HuH-7.5 (cell line): ENCODE measurements around the gene BTNL3.
"Not testable (repeated sequence)": the region's sequence is repeated elsewhere in the genome, so short reads cannot be mapped to it uniquely, and the experiment has no call there.

Source experiments
- DNase-seq: peaks from one replicate; pipeline ENCODE4 v3.0.0; 2011; ENCODE audit warnings: low spot score

BTNL3 gene

DNA sequence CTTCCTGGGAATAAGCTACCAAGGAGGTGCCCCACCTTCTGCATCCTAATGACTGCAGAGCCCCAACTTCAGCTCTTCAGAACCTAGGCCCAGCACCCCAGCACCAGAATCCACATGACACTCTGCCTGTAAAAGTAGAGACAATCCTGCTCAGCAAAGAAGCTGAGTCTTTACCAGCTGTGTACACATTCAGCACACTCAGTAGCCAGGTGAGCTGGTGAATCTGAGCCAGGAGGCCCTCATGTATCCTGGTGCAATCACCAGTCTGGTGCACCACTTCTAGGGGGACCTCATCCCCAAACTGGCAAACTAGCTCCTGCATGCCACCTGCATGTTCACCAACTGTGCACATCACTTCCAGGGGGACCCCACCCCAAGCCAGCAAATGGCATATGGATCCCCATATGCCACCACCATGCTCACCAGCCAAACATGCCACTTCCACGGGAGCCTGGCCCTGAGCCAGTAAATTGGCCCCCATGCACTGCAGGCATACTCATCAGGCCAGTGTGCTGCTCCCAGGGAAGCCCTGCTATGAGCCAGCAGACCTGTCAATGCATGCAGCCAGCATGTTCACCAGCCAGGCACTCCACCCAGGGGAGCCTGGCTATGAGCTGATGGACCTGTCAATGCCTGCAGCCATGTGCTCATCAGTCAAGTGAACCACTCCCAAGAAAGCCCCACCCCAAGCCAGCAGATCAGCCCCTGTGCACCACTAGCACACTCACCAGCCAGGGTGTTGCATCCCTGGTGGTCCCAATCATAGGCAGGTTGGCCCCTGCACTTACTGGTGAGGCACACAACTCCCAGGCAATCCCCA, 35.8 kb downstream of the BTNL3 start:
- no peak for DNase-seq

DNA sequence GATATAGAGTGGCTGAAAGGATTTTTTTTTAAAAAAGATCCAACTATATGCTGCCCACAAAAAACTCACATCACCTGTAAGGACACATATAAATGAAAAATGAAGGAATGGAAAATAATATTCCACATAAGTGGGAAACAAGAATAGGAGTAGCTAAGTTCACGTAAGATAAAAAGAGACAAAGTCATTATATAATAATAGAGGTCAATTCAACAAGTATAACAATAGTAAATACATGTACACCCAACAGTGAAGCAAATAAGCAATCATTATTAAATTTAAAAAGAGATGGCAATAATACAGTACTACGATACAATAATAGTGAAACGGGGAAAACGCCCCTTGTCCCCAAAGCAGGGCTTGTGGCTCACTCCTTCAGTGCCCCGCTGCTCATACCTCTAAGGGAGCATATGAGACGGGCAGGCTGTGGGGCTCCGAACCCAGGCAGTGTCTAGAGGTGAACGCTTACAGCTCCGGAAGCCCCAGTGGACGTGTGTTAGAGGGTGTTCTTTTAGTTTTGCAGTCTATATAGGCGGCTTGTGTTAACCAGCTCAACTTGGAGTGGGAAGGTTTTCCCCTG, 38.9 kb downstream of the BTNL3 start:
- DNase-seq: no peak

DNA sequence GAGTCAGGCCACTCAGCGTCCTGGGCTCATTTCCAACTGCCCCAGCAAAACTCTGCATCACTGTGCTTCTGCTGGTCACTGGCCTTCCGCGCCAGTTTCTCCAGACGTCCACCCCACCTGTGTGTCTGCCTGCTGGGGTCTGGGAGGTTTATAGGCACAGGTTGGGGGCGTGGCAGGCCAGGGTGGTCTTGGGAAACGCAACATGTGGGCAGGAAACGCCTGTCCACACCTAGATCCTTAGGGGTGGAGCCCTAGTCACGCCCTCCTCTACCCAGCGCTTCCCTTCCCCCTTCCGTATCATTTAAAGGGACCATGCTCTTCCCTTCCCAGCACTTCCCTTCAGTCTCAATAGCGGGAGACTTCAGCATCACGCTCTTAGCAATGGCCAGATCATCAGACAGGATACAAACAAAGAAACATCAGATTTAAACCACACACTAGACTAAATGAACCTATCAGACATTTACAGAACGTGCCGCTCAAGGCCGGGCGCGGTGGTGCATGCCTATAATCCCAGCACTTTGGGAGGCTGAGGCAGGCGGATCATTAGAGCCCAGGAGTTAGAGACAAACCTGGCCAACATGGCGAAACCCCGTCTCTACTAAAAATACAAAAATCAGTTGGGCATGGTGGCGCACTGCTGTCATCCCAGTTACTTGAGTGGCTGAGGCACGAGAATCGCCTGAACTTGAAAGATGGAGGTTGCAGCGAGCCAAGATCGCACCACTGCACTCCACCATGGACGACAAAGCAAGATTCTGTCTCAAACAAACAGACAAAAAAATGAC, 39.6 kb downstream of the BTNL3 start:
- DNase-seq: no peak

DNA sequence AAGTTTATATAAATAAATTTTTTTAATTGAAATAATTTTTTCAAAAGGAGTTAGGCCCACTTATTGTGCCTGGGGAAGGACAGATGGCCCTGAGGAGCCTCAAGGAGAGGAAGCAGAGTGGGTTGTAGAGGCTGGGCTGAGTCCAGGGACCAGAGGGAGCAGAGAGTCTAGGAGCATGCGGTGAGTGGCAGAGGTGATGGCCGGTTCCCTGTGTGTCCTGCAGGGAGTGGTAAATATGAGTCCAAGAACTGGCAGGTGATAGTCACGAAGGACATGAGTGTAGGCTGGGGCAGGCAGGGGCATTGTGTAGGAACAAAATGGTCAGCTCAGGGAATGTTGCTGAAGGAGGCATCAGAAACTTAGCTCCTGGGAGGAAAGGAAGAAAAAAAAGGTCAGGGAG, 43.1 kb downstream of the BTNL3 start:
- no peak for DNase-seq

DNA sequence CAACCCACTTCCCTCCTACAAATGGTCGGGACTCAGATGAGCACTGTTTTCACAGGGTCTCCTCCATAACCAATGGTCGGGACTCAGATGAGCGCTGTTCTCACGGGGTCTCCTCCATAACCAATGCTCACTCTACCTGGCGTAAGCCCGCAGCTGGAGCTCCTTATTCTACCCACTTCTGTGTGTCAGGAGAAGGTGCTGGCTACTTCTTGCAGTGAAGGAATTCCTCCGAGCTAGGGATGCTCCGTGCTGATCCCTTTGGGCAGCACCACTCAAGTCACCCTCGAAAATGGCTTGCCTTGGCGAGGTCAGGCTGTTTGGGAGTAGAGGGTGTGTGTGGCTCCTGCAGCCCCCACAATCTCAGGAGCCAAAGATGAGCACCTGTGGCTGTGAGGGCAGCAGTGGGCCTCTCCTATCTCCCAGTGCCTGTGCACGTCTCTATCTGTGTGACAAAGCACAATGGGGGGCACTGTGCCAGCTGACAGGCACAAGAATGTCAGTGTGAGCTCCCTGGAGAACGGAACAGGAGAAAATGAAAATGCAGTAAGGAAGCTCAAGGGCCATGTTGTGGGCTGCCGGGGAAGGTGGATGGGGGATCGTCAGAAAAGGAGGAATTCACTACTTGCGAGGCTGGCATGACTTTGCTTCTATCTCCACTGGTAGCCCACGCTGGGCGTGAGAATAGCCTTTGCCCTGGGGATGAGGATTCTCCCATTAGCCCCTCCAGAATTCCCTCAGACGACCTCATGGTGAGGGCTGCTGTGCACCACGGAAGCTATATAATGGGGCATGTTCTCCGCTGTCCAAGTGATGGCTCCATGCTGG, 47.6 kb downstream of the BTNL3 start:
- DNase-seq: no peak

DNA sequence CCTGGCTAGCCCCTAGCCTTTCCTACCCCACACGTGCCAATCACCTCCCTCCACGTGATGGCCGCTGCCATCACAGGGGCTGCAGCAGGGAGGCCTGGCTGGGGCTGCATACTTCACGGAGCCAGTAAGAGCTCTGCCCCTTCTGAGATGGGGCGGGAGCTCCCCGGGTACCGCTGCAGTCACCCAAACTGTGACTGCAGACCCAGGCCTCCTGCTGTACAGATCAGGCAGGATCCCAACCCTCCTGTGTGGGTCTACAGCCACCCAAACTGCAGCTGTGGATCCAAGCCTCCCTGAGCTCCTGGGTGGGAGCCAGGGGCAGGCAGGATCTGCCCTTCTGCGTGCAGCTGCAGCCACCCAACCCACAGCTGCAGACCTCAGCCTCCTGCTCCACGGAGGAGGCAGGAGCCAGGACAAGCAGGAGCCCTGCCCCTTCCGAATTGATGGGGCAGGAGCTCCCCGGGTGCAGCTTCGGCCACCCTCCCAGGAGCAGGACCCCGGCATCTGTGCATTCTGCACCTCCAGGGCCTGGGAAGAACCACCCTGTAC, 48.2 kb downstream of the BTNL3 start:
- DNase-seq: no peak

DNA sequence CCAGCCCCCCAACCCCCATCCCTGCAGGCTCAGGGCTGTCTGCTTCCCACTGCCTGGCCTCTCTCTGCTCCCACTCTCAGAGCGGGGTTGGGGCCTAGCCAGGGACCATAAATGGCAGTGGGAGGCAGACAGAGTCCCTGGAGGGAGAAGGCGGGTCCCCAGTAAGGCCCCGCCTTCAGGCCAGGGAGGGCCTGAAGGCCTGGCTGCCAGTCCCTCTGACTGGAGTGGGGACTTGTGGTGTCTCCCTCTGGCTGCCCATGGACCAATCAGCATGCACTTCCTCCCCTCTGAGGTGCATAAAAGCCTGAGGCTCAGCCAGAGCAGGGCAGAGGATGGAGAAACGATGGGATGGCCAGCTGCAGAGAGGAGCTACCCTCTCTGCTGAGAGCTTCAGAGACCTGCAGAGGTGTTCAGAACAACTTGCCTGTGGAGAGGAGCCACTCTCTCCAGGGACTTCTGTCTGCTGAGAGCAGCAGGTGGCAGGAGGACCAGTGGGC, 48.8 kb downstream of the BTNL3 start:
- no peak for DNase-seq

DNA sequence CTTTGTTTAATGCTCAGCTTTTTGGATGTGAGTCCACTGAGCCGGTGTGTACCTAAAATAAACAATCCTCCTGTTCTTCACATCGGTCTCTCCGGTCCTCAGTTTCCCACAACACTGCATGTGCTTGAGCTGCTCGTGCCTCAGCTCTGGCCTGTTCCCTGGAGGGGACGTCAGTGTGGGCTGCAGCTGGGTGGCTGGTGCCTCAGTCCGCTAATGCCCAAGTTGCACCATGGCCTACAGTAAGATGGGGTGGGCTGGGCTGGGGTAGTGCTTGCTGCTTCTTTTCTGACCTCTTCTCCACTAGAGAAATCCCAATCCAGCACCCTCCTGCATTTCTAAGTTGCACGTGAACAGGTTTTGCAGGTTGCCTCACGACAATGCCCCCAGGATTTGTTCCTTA, 50.8 kb downstream of the BTNL3 start:
- DNase-seq: no peak

DNA sequence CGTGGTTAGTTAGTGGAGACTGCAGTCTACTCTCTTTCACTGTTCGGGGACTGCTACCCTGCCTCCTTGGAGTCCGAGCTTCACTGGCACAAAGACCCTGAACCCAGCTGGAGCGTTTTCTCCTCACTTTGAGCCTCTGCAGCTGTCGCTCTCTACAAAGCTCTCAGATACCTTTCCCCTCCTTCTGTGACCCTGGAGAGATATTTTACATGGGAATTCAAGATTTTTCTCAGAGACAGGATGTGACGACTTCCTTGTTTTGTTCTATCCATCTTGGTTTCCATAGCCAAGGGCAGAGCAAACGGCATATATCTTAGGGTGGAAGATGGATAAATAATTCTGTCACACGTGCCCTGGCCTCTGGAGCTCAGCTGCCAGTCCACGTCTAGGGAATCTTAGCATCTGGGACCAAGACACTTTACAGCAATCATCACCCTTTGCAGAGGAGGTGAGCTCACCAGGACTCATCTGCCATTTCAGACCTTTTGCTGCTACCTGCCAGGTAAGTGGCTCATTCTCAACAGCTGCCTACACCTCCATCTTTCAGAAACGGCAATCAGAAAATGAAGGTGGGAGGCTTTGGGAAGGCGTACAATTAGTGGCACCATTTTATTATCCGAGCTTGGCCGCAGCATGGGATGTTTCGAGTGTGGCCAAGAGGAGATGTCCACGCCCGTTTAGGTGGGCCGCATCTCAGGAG, 51.4 kb downstream of the BTNL3 start, which contains the start of gene BTNL9:
Gene BTNL9, plus strand, starts transcription at position 336 of the 700 bp plus-strand sequence. CDS start 5,224 bp downstream, outside the sequence.
- no peak for DNase-seq

DNA sequence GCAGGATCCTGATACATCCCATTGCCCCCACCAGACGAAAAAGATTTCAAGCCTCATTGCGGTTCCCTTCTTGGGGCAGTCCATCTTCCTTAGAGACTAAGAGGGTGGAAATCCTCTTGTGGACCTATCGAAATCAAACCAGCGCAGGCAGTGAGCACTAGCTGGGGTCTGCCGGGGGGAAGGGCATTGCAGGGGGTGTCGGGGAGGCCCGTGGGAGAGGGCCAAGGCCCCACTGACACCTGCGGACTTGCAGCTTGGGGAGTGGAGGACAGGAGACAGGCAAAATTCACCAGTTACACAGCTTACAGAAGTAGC, 51.9 kb downstream of the BTNL3 start:
- DNase-seq: no peak

DNA sequence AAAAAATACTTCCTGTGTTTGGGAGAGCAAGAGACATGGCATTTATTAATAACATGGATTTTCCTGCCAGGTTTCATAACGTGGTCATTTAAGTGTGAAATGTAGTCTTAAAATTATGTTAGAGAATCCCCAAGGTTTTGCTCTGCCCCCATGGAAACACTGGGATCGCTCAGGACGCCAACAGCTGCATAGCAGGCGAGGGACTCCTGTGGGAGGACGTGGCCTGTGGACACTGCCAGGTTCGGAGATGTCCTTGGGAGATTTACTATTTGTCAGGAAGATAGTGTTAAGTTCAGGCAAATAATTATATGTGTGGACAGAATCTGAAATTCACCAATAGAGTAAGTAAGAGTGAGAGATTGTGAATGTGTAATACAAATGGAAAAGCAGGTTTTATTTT, 52.4 kb downstream of the BTNL3 start:
- DNase-seq: no peak

DNA sequence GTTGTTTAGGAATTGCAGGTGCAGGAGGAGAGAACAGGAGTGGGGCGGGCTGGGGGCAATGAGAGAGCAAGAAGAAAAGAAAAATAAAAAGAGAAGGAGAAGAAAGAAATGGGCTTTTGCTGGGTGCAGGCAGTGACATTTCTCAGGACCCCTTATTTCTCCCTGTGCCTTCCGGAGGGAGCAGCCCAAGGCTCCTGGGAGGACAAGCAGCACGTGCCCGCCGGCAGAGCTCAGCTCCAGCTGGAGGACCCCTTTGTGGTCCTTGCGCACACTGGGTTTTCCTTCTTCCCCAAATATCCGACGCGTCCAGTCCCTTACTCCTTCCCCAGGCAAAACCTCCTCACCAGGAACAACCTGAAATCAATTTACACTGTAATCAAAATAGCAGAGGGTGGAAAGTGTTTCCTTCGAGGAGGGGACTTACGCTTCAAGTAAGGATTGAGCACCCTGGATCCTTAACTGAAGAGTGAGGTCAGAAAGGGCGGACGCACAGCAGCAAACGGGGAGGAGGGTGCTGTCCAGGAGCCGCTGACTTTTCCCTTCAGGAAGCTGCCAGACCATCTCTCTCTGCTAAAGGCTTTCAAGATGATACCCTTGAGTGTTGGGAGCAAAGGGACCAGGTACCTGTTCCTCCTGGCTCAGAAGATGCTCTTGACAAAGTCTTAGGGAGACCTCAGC, 53.5 kb downstream of the BTNL3 start:
- no peak for DNase-seq

DNA sequence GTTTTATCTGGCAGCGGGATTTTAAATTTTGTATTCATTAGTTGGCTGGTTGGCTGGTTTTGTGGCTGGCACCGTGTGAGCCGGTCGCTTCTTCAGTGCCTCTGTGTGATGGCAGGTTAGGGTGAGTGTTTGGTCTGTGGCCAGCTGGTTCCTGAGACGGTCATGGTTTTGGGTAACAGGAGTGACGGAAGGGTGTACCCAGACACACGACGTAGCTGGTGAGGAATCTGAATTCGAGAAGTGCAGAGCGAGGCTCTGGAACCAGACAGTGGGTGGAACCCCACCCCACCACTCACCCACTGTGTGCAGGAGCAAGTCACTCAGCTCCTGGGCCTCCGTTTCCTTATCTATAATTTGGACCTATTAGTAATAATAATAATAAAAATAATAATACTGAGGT, 54.1 kb downstream of the BTNL3 start:
- DNase-seq: no peak

DNA sequence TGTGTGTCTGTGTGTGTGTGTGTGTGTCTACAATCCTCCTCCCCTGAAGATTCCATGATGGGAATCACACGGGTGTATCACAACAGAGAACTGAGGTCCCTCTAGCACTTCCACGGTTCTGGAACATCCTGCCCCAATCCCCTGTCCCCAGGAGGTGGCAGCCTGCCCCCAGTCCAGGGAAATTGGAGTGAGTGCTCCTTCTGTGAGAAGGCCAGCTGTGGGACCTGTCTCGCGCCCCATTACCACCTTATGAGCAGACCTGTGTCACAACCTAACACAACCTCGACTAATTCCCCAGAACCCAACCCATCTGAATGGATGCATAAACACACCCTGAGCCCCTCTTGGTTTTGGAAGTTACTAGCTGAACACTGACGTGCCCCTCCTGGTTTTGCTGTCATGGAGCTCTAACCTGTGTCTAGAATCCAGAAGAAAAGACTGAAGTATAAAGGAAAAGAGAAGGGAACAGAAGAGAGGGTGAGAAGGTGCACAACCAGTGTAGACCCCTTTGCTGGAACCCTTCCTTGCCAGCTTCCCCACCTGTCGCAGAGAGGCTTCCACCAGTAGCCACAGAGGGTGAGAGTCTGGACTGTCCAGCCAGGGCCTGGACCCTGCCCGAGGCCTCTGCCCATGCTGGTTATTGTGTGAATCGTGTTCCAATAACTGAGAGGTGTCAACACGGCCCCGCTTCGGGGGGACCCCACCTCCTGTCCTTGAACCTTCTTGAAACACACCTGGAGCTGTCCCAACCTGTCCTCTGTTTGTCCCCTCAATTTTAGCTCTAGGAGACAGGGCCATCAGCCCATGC, 54.8 kb downstream of the BTNL3 start:
- DNase-seq: no peak

DNA sequence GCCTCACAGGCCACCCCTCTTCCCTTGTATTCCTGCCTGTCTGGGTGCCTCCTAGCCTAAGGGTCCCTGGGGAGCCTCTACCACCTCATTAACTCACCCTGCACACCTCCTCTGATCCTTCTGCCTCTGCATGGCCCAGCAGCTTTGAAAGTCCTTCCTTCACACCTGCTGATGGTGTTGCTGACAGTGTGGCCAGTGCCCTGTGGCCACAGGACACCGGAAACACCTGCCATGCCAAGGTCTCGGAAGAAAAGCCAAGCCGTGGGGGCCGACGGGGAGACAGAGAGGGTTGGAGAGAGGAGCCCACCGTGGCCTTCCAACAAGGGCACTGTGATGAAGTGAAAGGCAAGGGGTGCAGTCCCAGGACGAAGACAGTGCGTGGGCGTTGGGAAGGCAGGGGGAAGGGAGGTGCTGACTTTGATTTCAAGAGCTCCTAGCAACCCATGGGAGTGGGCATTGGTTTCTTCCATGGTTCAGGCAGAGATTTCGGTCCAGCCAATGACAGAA, 55.5 kb downstream of the BTNL3 start:
- no peak for DNase-seq

DNA sequence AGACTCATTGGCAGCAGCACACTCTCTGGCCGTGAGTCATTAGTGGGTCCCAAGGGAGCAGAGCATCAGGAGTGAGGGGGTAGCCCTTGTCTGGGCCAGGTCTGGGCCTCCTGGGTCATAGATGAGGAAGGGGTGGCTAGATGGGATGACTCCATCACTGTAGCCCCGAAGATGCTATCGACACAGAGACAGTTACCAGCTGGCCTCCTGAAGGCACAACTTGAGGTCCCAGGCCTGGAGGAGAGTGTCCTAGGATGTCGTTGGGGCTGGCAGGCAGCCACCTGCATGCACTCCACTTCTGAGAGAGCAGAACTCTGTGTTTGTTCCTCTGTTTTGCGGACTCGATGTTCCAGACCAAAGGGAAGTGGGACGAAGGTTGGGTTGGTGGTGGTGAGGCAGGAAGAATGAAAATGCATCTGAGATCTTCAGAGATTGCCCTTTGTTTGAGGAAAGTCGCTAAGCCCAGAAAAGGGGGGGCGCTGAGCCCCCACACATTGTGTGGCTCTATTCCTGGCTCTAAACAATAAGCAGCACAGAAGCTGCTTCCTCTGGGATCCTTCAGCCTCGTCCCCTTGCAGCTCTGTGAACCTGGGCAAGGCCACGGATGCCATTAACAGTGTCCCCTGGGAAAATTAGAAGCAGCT, 56.1 kb downstream of the BTNL3 start:
- DNase-seq: no peak

DNA sequence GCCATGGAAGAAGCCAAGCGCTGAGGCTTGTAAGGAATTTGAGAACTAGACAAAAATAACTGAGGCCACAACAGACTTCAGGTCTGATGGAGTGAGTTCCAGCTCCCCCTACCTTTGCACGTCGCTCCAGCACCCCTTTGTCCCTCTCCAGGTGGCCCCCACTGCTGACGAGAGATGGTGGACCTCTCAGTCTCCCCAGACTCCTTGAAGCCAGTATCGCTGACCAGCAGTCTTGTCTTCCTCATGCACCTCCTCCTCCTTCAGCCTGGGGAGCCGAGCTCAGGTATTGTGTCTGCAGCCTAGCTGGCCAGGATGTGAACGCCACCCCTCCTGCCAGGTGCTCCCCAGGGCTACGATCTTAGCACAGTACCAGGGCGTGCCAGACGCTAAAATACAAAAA, 56.7 kb downstream of the BTNL3 start:
- no peak for DNase-seq

DNA sequence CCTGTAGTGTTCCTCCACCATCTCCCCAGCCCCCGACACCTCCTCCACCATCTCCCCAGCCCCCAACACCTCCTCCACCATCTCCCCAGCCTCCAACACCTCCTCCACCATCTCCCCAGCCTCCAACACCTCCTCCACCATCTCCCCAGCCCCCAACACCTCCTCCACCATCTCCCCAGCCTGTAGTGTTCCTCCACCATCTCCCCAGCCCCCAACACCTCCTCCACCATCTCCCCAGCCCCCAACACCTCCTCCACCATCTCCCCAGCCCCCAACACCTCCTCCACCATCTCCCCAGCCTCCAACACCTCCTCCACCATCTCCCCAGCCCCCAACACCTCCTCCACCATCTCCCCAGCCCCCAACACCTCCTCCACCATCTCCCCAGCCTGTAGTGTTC, 57.2 kb downstream of the BTNL3 start:
- not testable (repeated sequence) for DNase-seq

DNA sequence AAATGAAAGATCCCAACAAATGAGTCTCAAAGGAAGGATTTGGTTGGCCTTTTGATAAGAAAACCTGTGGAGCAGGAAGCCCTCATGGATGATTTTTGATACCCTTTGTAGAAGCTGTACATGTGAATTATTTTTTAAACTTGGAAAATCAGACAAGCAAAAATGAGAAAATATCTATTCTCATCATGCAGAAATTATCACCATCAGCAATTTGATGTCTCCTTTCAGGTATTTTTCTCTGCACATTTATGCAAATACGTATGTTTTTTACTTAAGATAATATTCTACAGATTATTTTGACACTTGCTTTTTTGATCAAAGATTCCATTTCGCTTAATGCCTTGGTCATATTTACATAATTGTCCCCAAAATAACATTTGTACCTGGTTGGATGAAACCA, 58.6 kb downstream of the BTNL3 start:
- DNase-seq: no peak
